Activated T-helper 1 cell treated with Interleukin-2 at 50 U/mL for 16 hours (primary cell): ENCODE results near the gene MX1.

ENCODE experiments used
- DNase-seq: peaks from one replicate; pipeline ENCODE4 v3.0.0-alpha.2; 2020; ENCODE audit warnings: low read depth

The MX1 gene

GRCh38 chr21:41432562-41433460, 6.8 kb downstream of the MX1 start:
- no peak for DNase-seq

- DNase-seq, result no peak
Measured at GRCh38 chr21:41433566-41433965, 7.5 kb downstream of the MX1 start.

- DNase-seq, result no peak
Measured at GRCh38 chr21:41435706-41436105, 9.7 kb downstream of the MX1 start.

GRCh38 chr21:41437729-41438128, 11.7 kb downstream of the MX1 start:
- no peak for DNase-seq

- DNase-seq, result no peak
Measured at GRCh38 chr21:41438425-41439113, 12.5 kb downstream of the MX1 start.

- no peak for DNase-seq
Measured at GRCh38 chr21:41439248-41439647, 13.2 kb downstream of the MX1 start.

GRCh38 chr21:41441546-41441945, 15.5 kb downstream of the MX1 start:
- DNase-seq, result no peak

- no peak for DNase-seq
Measured at GRCh38 chr21:41442481-41443186, 16.6 kb downstream of the MX1 start.

- DNase-seq, result no peak
Measured at GRCh38 chr21:41443562-41443961, 17.5 kb downstream of the MX1 start.

- no peak for DNase-seq
Measured at GRCh38 chr21:41444703-41445464, 18.8 kb downstream of the MX1 start.

GRCh38 chr21:41445465-41445862, 19.4 kb downstream of the MX1 start:
- no peak for DNase-seq

GRCh38 chr21:41446586-41446985, 20.5 kb downstream of the MX1 start:
- DNase-seq, result no peak

- no peak for DNase-seq
Measured at GRCh38 chr21:41447356-41447755, 21.3 kb downstream of the MX1 start.

GRCh38 chr21:41449613-41450012, 23.6 kb downstream of the MX1 start:
- DNase-seq, result no peak

- DNase-seq, result no peak
Measured at GRCh38 chr21:41451753-41452676, 26.0 kb downstream of the MX1 start.

- no peak for DNase-seq
Measured at GRCh38 chr21:41453198-41453597, 27.2 kb downstream of the MX1 start.

GRCh38 chr21:41453761-41454160, 27.7 kb downstream of the MX1 start:
- no peak for DNase-seq

- DNase-seq, result no peak
Measured at GRCh38 chr21:41458121-41458520, 32.1 kb downstream of the MX1 start.

- no peak for DNase-seq
Measured at GRCh38 chr21:41458559-41458958, 32.5 kb downstream of the MX1 start.

GRCh38 chr21:41459884-41460534, 34.0 kb downstream of the MX1 start:
- DNase-seq, result no peak
